ENCODE results near the gene LRRC34.

LRRC34 gene

GRCh38 chr3:169804681-169805080 lies 8.0 kb downstream of the LRRC34 start:
- H3K27ac ChIP-seq (replicated peaks), result no peak overlapping the region
- TF ChIP-seq POLR2AphosphoS5 (IDR thresholded peaks at IDR 0.05; ENCODE audit: low read depth), result no peak
- no peak for TF ChIP-seq GABPA (IDR thresholded peaks at IDR 0.05; ENCODE audit: low read depth)
- no peak for TF ChIP-seq REST (IDR thresholded peaks at IDR 0.05; ENCODE audit: insufficient replicate concordance, low read depth)
- no peak for TF ChIP-seq CTCF (IDR thresholded peaks at IDR 0.05; ENCODE audit: insufficient read depth, low read length)
- no peak for TF ChIP-seq SPI1 (IDR thresholded peaks at IDR 0.05; ENCODE audit: borderline replicate concordance, low read depth)
- H3K4me3 ChIP-seq (replicated peaks; ENCODE audit: insufficient read depth, low read length), result no peak overlapping the region
- no peak for DNase-seq (ENCODE audit: low read depth in 1 of 2, low spot score in 1 of 2)
- H3K27me3 ChIP-seq (ENCODE audit: insufficient read depth, poor library complexity, severe bottlenecking), result no peaks in the 10 kb centered on the region

GRCh38 chr3:169792359-169792758 lies 20.3 kb downstream of the LRRC34 start:
- DNase-seq (ENCODE audit: low read depth in 1 of 2, low spot score in 1 of 2), result no peak
- H3K4me3 ChIP-seq (replicated peaks; ENCODE audit: insufficient read depth, low read length), result no peak overlapping the region
- H3K27ac ChIP-seq (replicated peaks), result no peak overlapping the region
- no peaks in the 10 kb centered on the region for H3K27me3 ChIP-seq (ENCODE audit: insufficient read depth, poor library complexity, severe bottlenecking)
- TF ChIP-seq CTCF (IDR thresholded peaks at IDR 0.05; ENCODE audit: insufficient read depth, low read length) (no peak), GABPA (IDR thresholded peaks at IDR 0.05; ENCODE audit: low read depth) (no peak), REST (IDR thresholded peaks at IDR 0.05; ENCODE audit: insufficient replicate concordance, low read depth) (no peak), SPI1 (IDR thresholded peaks at IDR 0.05; ENCODE audit: borderline replicate concordance, low read depth) (no peak)

- no peaks in the 10 kb centered on the region for H3K27me3 ChIP-seq (ENCODE audit: insufficient read depth, poor library complexity, severe bottlenecking)
- H3K4me3 ChIP-seq (replicated peaks; ENCODE audit: insufficient read depth, low read length), result no peak overlapping the region
- peak; percentile 44; the same call in 1 of the 2 replicates for TF ChIP-seq POLR2AphosphoS5 (IDR thresholded peaks at IDR 0.05; ENCODE audit: low read depth)
- no peak for TF ChIP-seq GABPA (IDR thresholded peaks at IDR 0.05; ENCODE audit: low read depth)
- no peak for TF ChIP-seq CTCF (IDR thresholded peaks at IDR 0.05; ENCODE audit: insufficient read depth, low read length)
- TF ChIP-seq REST (IDR thresholded peaks at IDR 0.05; ENCODE audit: insufficient replicate concordance, low read depth), result no peak
- TF ChIP-seq SPI1 (IDR thresholded peaks at IDR 0.05; ENCODE audit: borderline replicate concordance, low read depth), result no peak
- DNase-seq (ENCODE audit: low read depth in 1 of 2, low spot score in 1 of 2), result no peak
- H3K27ac ChIP-seq (replicated peaks), result no peak overlapping the region
These were observed 21.8 kb downstream of the LRRC34 start for GRCh38 chr3:169790687-169791429.
